Measurements from ENCODE around the gene FAM151A. TPM values are rescaled to one million over a fixed set of nuclear protein-coding genes. Genes with fewer than 3 reads are reported as not detected.

FAM151A gene
- total RNA-seq, 1 donor from 2014 or later, result 0.80 TPM

DNA sequence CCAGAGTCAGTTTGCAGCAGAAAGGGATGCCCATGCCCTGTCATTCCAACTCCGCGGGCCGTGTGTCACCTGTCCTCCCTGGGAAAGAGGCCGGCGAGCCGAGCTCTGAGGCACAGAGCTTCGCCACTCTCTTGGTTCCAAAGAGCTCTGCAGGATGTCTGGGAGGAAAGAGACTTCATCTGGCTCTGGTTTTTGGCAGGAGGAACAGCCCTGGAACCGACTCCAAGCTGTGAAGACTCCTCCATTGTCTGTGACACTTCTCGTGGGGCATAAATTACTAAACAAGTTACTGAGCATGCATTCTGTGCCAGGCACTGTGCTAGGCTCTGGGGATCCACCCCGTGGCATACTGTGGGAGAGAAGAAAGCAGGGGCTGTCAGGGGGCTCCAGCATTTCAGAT, 3.9 kb upstream of the FAM151A start:
- Histone ChIP-seq H3K4me1 (peaks cover 17% of the 10 kb centered on the region), H3K27me3 (ENCODE audit: low read depth) (peaks cover 5% of the 10 kb centered on the region), H3K4me3 (no peak overlapping the region), H3K27ac (replicated peaks) (no peak overlapping the region), H3K36me3 (no peaks in the 10 kb centered on the region), H3K9me3 (replicated peaks) (no peaks in the 10 kb centered on the region)
- no peak for DNase-seq
- intact Hi-C loops (cut with micrococcal nuclease), result no loop called here
- no peak for TF ChIP-seq CTCF (IDR thresholded peaks at IDR 0.05; ENCODE audit: borderline replicate concordance)

DNA sequence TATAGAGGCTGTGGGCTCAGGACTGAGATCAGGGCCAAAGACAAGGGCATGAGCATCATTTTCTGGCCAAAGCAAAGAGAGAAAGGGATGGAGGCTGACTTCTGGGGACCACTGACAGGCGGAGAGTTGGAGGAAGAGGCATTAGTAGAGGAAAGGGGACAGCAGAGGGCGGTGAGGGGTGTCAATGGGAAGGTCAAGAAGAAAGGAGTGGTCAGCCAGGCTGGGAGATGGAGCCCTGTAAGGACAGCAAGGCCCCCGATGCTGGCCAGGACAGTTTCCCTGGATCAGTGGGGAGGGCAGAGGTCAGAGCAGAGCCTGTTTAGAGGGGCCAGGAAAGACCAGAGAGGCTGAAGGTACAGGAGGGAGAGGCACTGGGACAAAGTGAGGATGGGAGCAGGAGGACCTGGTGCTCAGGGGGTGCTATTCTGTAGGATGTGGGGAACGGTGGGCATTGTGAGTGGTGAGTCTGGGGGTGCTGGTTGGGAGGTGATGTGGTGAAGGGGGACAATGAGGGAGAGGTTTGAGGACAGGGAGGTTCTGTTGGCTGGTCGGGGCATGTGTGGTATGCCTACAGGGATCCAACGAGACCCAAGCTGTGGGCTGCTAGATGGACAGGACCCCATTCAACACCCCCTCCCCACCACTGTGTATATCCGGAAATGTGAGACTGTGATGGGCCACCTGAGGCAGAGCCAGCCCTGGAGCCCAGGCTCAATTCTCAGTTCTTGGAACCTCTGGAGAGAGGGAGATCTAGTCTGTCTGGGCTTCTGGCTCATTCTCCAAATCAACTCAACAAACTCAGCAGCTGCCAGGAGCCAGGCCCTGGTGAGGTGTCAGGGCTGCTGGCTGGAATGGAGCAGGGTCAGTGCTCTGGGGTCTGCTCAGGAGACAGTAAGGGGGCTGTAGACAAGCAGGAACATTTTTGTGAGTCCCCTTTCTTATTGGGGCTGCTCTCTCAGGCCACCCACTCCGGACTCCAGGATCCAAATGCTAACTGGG, 1.4 kb upstream of the FAM151A start:
- intact Hi-C loops (cut with micrococcal nuclease), result no loop called here
- no peak for TF ChIP-seq CTCF (IDR thresholded peaks at IDR 0.05; ENCODE audit: borderline replicate concordance)
- no peaks in the 10 kb centered on the region for H3K36me3 ChIP-seq
- H3K9me3 ChIP-seq (replicated peaks), result no peaks in the 10 kb centered on the region
- peaks cover 5% of the 10 kb centered on the region for H3K27me3 ChIP-seq (ENCODE audit: low read depth)
- H3K27ac ChIP-seq (replicated peaks), result no peak overlapping the region
- H3K4me1 ChIP-seq, result peaks cover 17% of the 10 kb centered on the region
- no peak overlapping the region for H3K4me3 ChIP-seq
- no peak for DNase-seq

GRCh38 chr1:54619749-54620148, 3.6 kb downstream of the FAM151A start:
- Histone ChIP-seq H3K4me1 (peaks cover 17% of the 10 kb centered on the region), H3K9me3 (replicated peaks) (no peaks in the 10 kb centered on the region), H3K27me3 (ENCODE audit: low read depth) (peaks cover 5% of the 10 kb centered on the region), H3K27ac (replicated peaks) (no peak overlapping the region), H3K4me3 (no peak overlapping the region), H3K36me3 (no peaks in the 10 kb centered on the region)
- no peak for DNase-seq
- intact Hi-C loops (cut with micrococcal nuclease), result no loop called here
- TF ChIP-seq CTCF (IDR thresholded peaks at IDR 0.05; ENCODE audit: borderline replicate concordance), result no peak

DNA sequence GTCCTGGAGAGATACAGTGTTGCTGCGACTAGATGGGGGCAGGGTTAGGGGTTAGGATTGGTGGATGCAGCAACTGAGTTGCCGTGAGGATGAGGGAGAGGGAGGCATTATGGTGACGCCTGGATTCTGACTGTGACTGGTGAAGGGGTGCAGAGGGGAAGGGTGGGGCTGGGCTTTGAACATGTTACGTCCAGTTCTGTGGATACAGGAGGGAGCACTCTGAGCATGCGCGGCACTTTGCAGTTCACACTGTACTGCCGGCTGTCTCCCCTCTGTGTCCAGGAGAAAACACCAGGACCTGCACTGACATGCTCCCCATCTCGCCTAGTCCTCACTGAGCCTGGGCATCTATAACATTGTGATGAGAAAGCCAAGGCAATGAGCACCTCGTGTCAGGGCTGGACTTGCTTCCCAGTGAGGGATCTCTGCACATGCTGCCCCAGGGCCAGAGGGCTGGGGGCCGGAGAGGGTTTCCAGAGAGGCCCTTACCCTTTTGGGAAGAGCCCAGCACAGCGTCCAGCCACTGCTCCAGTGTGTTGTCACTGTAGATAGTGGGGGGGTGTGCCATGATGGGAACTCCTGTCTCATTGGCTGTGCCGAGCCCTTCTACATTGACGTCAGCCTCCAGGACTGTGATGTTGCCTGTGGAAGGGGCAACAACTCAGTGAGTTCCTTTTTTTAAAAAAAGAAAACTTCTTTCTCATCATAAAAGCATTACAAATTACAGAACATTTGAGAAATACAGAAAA, 7.6 kb downstream of the FAM151A start:
- H3K9me3 ChIP-seq (replicated peaks), result no peaks in the 10 kb centered on the region
- no peak overlapping the region for H3K4me3 ChIP-seq
- no peaks in the 10 kb centered on the region for H3K36me3 ChIP-seq
- no peak for TF ChIP-seq CTCF (IDR thresholded peaks at IDR 0.05; ENCODE audit: borderline replicate concordance)
- no peaks in the 10 kb centered on the region for H3K27me3 ChIP-seq (ENCODE audit: low read depth)
- H3K27ac ChIP-seq (replicated peaks), result no peak overlapping the region
- no peak for DNase-seq
- H3K4me1 ChIP-seq, result no peaks in the 10 kb centered on the region
- intact Hi-C loops (cut with micrococcal nuclease), result no loop called here

GRCh38 chr1:54614563-54614962, 8.8 kb downstream of the FAM151A start:
- no peak for DNase-seq
- Histone ChIP-seq H3K4me1 (no peaks in the 10 kb centered on the region), H3K9me3 (replicated peaks) (no peaks in the 10 kb centered on the region), H3K27me3 (ENCODE audit: low read depth) (no peaks in the 10 kb centered on the region), H3K36me3 (no peaks in the 10 kb centered on the region), H3K4me3 (no peak overlapping the region), H3K27ac (replicated peaks) (no peak overlapping the region)
- no peak for TF ChIP-seq CTCF (IDR thresholded peaks at IDR 0.05; ENCODE audit: borderline replicate concordance)
- intact Hi-C loops (cut with micrococcal nuclease), result no loop called here
